HG03521 (cell line): ENCODE measurements around the gene GABRA1.

Experiments
- ATAC-seq: cut with Tn5 transposase; IDR thresholded peaks from one replicate; pipeline ENCODE4 v1.9.1; 2021; ENCODE audit warnings: mild to moderate bottlenecking, moderate library complexity; ENCODE audit not compliant: unreplicated experiment

The GABRA1 gene

DNA sequence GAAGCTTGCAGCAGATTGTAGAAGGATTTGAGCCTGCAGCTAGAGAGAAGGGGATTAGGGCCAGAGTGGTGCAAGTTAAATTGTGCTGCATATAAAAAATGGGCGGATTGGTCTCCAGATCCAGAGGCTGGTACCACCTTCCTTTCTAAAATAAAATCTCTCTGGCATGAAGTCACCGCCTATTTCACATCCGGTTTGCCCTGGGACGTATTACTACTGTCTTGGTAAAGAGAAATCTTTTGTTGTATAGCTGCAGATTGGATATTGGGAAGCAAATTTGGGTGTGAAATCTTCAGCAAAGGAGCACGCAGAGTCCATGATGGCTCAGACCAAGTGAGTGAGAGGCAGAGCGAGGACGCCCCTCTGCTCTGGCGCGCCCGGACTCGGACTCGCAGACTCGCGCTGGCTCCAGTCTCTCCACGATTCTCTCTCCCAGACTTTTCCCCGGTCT is at the start of gene GABRA1:
TSS of gene GABRA1 (plus strand) at position 180 of the 451 bp plus-strand sequence. CDS start 2,691 bp downstream, outside the sequence.
- no peak for ATAC-seq

DNA sequence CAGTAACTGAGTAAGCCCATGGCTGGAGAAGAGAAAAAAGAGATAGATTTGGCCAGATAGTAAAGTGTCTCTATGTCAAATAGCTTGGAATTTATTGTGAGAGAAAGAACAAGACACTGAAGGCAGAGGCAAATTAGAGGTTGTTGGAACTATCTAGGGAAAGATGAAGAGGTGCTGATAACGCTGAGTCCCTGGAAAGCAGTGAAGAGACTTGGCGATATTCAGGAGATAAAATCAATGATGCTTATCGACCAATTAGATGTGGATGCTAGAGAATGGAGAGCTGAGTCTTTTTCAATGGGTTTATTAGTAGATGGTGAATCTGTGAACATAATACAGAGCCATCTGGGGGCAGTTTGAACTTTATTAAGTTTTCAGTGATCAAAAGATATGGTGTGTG is 48.6 kb upstream of the GABRA1 start:
- ATAC-seq: no peak

DNA sequence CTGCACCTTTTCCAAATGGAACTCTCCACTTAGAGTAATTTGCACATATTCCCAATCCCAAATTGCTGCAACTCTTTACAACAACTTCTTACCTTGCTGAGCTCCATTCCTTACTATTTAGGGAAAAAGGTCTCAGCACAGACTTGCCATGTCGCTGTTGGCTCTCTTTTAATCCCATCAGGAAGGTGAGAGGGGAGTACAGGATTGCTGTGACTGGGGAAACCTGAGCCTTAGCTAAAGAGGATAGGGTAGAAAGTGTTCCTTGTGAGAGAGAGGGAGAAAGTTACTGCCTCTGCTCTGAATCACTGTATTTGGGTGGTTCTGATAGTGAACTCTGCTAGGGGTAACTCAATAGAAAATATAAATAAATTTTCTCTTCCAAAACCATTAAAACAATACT is 43.7 kb upstream of the GABRA1 start:
- ATAC-seq: no peak

GRCh38 chr5:161846746-161847145 is 1.2 kb upstream of the GABRA1 start:
- ATAC-seq: no peak

DNA sequence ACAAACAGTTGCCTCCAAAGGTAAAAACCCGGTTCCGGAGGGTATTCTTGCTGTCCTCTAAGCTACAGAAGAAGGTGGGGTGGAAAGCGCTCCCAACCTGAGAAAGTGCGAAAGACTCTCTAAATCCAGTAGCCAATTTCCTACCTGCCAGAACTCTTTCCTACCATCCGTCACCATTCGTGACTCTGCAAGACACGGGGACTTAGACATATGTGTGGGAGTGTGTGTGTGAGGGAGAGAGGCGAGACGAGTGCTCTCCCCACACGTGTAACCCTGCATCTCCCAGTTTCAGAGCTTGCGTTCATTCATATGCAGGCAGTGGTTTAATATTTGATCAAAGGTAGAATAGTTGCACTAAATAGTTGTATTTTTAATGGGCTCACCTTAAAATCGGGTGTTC is 473 bp upstream of the GABRA1 start:
- no peak for ATAC-seq

DNA sequence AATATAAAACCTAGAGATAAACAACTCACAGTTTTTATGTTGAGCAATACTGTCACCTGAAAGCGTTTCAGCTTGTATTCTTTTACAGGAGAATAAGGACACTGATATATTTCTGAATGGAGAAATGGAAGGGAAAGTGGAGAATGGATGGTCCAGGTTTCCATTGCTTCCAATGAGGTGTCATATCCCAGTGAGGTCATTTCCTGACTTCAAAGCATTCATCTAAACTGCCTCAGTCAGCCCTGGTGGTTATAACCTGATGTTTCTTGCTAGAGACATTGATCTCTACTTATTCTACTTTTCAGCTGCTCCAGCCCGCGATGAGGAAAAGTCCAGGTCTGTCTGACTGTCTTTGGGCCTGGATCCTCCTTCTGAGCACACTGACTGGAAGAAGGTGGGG is 2.6 kb downstream of the GABRA1 start:
- no peak for ATAC-seq

- ATAC-seq: no peak
Observed at GRCh38 chr5:161851691-161852299, 3.9 kb downstream of the GABRA1 start.

DNA sequence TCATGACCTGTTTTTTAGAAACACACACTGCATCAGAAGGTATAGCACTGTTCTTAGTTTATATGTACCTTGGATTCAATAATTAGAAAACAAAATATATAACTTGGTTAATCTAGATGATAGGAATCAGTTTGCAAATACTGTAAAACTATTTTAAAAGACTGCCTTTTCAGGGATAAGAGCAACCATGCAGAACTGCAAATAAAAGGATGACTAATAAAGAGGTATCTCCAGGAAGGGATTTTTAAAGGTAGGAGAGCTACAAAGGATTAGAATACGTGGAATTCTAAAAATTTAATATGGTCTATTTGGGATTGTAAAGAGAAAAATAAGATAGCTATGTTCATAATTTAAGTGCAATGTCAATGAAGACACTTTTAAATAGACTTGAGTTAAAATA is 9.4 kb downstream of the GABRA1 start:
- ATAC-seq: no peak

GRCh38 chr5:161863259-161863658 is 15.3 kb downstream of the GABRA1 start:
- ATAC-seq: no peak

DNA sequence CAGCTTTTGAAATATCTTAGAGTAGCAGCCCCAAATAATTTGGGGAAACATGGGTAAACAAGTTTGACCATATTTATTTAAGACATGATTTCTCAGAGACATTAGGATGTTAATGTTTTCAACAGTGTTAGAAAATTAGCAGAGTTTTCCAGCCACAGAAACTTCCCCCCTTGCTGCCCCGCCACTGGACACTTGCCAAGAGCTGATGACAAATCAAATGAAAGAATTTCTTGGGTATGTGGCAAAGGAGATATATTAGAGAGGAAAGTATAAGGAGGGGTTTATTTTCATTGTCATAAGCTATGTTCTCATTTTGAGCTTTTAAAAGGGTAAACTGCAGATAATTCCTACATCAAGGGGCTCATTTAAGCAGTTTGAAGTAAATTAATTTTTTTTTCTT is 15.9 kb downstream of the GABRA1 start:
- ATAC-seq: no peak

DNA sequence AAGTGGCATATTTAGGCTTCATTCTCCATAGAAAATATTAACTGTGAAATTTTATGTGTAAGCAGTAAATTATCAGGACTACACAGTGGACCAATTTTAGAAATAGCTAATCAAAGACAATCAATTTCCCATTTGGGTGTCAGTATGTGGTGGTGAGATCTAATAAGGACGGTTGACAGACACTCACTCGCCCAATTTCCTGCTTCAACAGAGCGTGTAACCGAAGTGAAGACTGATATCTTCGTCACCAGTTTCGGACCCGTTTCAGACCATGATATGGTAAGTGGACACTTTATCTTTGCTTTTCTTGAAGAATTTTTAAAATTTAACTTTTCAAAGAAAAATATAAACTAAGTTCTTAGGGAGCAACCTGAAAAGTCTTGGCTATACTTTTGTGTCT is 17.6 kb downstream of the GABRA1 start:
- ATAC-seq: no peak

GRCh38 chr5:161889971-161890370 is 42.1 kb downstream of the GABRA1 start:
- ATAC-seq: no peak

GRCh38 chr5:161895514-161895913 is 47.6 kb downstream of the GABRA1 start:
- no peak for ATAC-seq

GRCh38 chr5:161897033-161897432 is 49.1 kb downstream of the GABRA1 start:
- no peak for ATAC-seq

DNA sequence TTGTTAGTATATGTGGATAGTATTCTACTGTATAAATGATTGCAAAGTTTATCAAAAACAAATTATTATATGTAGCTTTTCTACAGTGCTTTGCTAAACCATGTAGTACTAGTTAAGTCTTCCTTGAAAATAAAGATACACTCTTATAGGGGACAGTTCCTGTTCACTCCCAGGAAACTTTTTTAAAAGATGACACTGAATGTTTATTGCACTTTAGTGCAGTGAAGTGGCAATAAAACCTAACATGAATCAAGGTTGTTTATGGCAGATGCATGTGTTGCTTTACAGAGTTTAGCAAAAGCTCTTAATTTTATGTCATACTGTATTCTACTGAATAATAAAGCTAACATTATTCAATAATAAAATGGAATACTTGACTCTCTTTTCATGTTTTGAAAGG is 51.7 kb downstream of the GABRA1 start:
- no peak for ATAC-seq

DNA sequence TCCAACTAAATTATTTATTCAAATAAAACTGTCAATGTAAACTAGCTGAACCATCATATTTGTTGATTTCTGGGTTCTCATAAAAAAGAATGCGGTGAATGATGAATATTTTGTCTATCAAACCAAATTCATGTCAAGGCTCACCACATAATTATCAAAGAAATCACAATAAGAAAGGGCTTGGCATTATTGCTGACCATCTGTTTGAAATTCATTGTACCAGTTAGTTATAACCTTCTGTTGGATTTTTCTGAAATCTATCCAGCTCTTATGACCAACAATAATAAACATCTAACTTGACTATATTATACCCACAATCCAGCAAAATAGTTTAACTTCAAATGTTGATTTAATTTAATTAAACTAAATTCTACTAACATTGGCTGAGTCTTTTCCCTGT is 53.1 kb downstream of the GABRA1 start:
- no peak for ATAC-seq

- ATAC-seq: no peak
Observed at GRCh38 chr5:161921781-161922180, 73.9 kb downstream of the GABRA1 start.

DNA sequence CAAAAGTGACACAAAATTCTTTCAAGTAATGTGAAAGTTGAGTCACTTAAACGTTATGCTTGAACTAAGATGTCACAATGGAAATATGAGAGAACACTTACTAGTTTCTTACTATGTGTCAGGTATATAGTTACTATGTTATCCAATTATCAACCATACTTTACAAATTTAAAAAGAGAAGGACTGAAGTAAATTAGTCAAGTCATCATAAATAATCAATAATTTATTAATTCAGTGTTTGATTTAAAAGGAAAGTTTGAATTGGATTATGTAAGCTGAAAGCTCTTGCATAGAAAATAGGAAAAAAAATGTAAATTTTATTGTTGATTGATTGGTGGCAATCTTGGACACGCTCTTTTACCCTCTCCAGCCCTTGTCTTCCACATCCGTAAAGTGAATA is 76.3 kb downstream of the GABRA1 start:
- no peak for ATAC-seq

- ATAC-seq: no peak
Observed at GRCh38 chr5:161925960-161926359, 78.0 kb downstream of the GABRA1 start.

- no peak for ATAC-seq
Observed at GRCh38 chr5:161934486-161934885, 86.6 kb downstream of the GABRA1 start.

- no peak for ATAC-seq
Observed at GRCh38 chr5:161944974-161945373, 97.1 kb downstream of the GABRA1 start.

DNA sequence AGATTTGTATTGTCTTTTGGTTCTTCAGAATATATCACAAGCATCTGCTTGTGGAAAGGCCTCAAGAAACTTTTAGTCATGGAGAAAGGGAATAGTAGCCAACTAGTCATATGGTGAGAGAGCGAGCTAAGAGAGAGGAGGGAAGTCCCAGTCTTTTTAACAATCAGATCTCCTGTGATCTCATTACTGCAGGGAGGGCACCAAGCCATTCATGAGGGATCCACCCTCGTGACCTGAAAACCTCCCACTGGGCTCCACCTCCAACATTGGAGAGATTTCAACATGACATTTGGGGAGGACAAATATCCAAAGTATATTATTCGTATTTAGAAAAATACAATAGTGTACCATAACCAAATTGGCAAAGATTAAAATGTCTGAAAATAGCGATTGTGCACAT is 99.0 kb downstream of the GABRA1 start:
- ATAC-seq: no peak
